Gastrocnemius medialis (tissue), 4 donors: ENCODE data around the gene GSTO1.

Source experiments
- CTCF ChIP-seq, 5 experiments: fragments of 450-650 bp in 3 of 5; fragments of 200-600 bp in 2 of 5; sonication (generic) in 2 of 5; IDR thresholded peaks in 4 of 5; conservative IDR thresholded peaks in 1 of 5; 1 replicate in 4 of 5; 2 replicates in 1 of 5; pipeline ENCODE4 v1.5.1; 2016 to 2019; ENCODE audit warnings: antibody characterized with exemption in 5 of 5, mild to moderate bottlenecking in 3 of 5, moderate library complexity in 3 of 5
- POLR2A ChIP-seq, 2 donors: fragments of 450-650 bp; IDR thresholded peaks; one replicate each; pipeline ENCODE4 v1.6.1; 2017; ENCODE audit warnings: antibody characterized with exemption in 2 of 2, mild to moderate bottlenecking in 2 of 2, moderate library complexity in 2 of 2

- TF ChIP-seq CTCF (IDR thresholded peaks at IDR 0.05 in 4 of 5, conservative IDR thresholded peaks at IDR 0.05 in 1 of 5): no peak
- no peak for TF ChIP-seq POLR2A (IDR thresholded peaks at IDR 0.05)
Measured at GRCh38 chr10:104259456-104259855, 4.8 kb downstream of the GSTO1 start.
